ENCODE measurements around the gene CAPRIN1. TPM values are rescaled to one million over a fixed set of nuclear protein-coding genes. Genes with fewer than 3 reads are reported as not detected.

The CAPRIN1 gene
- total and polyA plus RNA-seq, 2 of the 8 experiments (the other 6 are each of a cell fraction or from before 2014, with no cell fraction given), result 221 to 317 TPM

GRCh38 chr11:34145847-34146381 is 94.4 kb downstream of the CAPRIN1 start (continued):
- no peak for TF ChIP-seq CREB1 (IDR thresholded peaks at IDR 0.05)
